ENCODE results near the gene BAHD1. TPM values are rescaled to one million over a fixed set of nuclear protein-coding genes. Genes with fewer than 3 reads are reported as not detected.
A peak's percentile ranks its signal among the peaks of the same experiment; 100 is the strongest.

BAHD1 gene
- total and polyA plus RNA-seq, 2 donors (not counting 1 experiment from before 2014, with no cell fraction given) = 15.0 to 34.7 TPM

GRCh38 chr15:40436892-40437751 lies 3.6 kb upstream of the BAHD1 start:
- ChIA-PET POLR2A (no interaction called here), CTCF (interaction anchor here (0.7 kb wide), 1 partner anchor 158 kb away, joined by 3 read pairs; no protein-coding TSS in a partner anchor)
- no peak overlapping the region for H2AFZ ChIP-seq (ENCODE audit: insufficient read depth, low read depth, low read length, poor library complexity, severe bottlenecking)
- peaks cover 34 to 37% of the 10 kb centered on the region in 2 donors for H3K4me1 ChIP-seq (ENCODE audit: control insufficient read depth in 2 of 2, insufficient read depth in 2 of 2, low read length in 2 of 2)
- peak overlapping the region; percentile 79 for H3K4me2 ChIP-seq (replicated peaks; ENCODE audit: low read depth, low read length, poor library complexity, severe bottlenecking)
- peaks cover 6% of the 10 kb centered on the region for H3K79me2 ChIP-seq (ENCODE audit: control insufficient read depth, insufficient read depth, low read length)
- intact Hi-C loops (cut with micrococcal nuclease) = no loop called here
- peaks cover 5% of the 10 kb centered on the region for H4K20me1 ChIP-seq (ENCODE audit: control insufficient read depth, insufficient read depth, low read length, poor library complexity, severe bottlenecking)
- H3K4me3 ChIP-seq (ENCODE audit: control extremely low read depth in 1 of 5, extremely low read depth in 1 of 5, insufficient read depth in 1 of 5, low read depth in 2 of 5, low read length in 4 of 5) = peak overlapping the region in 3 of 5 experiments; percentile 15 to 41 (median 23)
- Mint-ChIP-seq H3K9me3 (ENCODE audit: insufficient read depth) (no peaks in the 10 kb centered on the region), H3K27ac (no peak overlapping the region), H3K4me3 (peak overlapping the region; percentile 71), H3K4me1 (peaks cover 37% of the 10 kb centered on the region), H3K27me3 (peaks cover 31% of the 10 kb centered on the region)
- 24% methylated on average over 9 of the region's 17 CpGs for WGBS (ENCODE audit: insufficient coverage)
- TF ChIP-seq EZH2 (IDR thresholded peaks at IDR 0.05; ENCODE audit: borderline replicate concordance, insufficient read depth, low read depth, low read length, poor library complexity, severe bottlenecking) (peak; percentile 79), CTCF (IDR thresholded peaks at IDR 0.05) (no peak)
- peaks cover 0 to 46% (median 18%) of the 10 kb centered on the region in 4 experiments for H3K27me3 ChIP-seq (replicated peaks in 1 of 4; ENCODE audit: control extremely low read depth in 1 of 4, control insufficient read depth in 3 of 4, insufficient read depth in 4 of 4, low read length in 3 of 4)
- ATAC-seq (ENCODE audit: low read depth) (no peak), DNase-seq (no peak)
- peak overlapping the region; percentile 52 for H3K9ac ChIP-seq (ENCODE audit: low read length)
- peaks cover 0 to 7% (median 0%) of the 10 kb centered on the region in 3 donors for H3K9me3 ChIP-seq (ENCODE audit: control extremely low read depth in 1 of 3, control insufficient read depth in 2 of 3, insufficient read depth in 1 of 3, low read length in 2 of 3)
- no peak overlapping the region for H3K27ac ChIP-seq (ENCODE audit: low read length in 2 of 2)
- H3K36me3 ChIP-seq (replicated peaks in 1 of 2; ENCODE audit: control extremely low read depth in 1 of 2, control insufficient read depth in 1 of 2, extremely low read depth in 1 of 2, insufficient read depth in 2 of 2, low read length in 1 of 2) = no peaks in the 10 kb centered on the region

Measured in B cell (primary cell).